A549 (cell line): Measurements from ENCODE around the gene YKT6. TPM values are rescaled to one million over a fixed set of nuclear protein-coding genes. Genes with fewer than 3 reads are reported as not detected.

ENCODE experiments used
- ATAC-seq, 2 experiments: fragments of 200-7000 bp in 1 of 2; fragments of >200 bp in 1 of 2; cut with Nextera tagmentation in 1 of 2; cut with Tn5 transposase in 1 of 2; 3 replicates each; pipeline versions ENCODE4 v1.8.0 to v1.9.1; 2018 to 2020; ENCODE audit warnings: mild to moderate bottlenecking in 1 of 2, moderate library complexity in 1 of 2
- CTCF ChIA-PET: fragments of 300-600 bp; sonication (Branson Sonifier 250); formaldehyde crosslinking; extraction: SDS; loops from one replicate; lab custom pipeline; 2021; ENCODE audit warnings: antibody characterized with exemption, inconsistent platforms; lab: Yijun Ruan, JAX
- POLR2A ChIA-PET: fragments of 350-600 bp; formaldehyde crosslinking; extraction: SDS; loops from one replicate; lab custom pipeline; 2021; ENCODE audit warnings: antibody characterized with exemption, inconsistent platforms; lab: Yijun Ruan, JAX
- DNase-seq, 2 experiments: peaks; one replicate each; pipeline versions ENCODE4 v3.0.0 to v3.0.0-alpha.2; 2011 to 2016; ENCODE audit warnings: low read depth in 1 of 2, low spot score in 1 of 2
- FAIRE-seq: peaks from 2 replicates; lab custom pipeline; 2011; peaks lifted over from hg19 to GRCh38; lab: Jason Lieb, UNC
- H3K27ac ChIP-seq, 2 experiments: fragments of >200 bp; sonication (Bioruptor Twin); formaldehyde crosslinking; 3 replicates each; pipeline ENCODE4 v1.5.1; 2016 to 2017
- H3K4me1 ChIP-seq: fragments of >200 bp; sonication (Bioruptor Twin); formaldehyde crosslinking; 3 replicates; pipeline ENCODE4 v1.6.1; 2016
- H3K4me2 ChIP-seq: fragments of >200 bp; sonication (Bioruptor Twin); formaldehyde crosslinking; 3 replicates; pipeline ENCODE4 v1.6.1; 2016
- H3K4me3 ChIP-seq: fragments of >200 bp; sonication (Bioruptor Twin); formaldehyde crosslinking; 3 replicates; pipeline ENCODE4 v1.5.1; 2016
- H3K9me3 ChIP-seq: fragments of >200 bp; sonication (Bioruptor Twin); formaldehyde crosslinking; 3 replicates; pipeline ENCODE4 v1.6.1; 2016
- ATOH8 ChIP-seq: fragments of 250-450 bp; sonication (Bioruptor Pico); IDR thresholded peaks from 2 replicates; pipeline ENCODE4 v1.5.0; 2020; ENCODE audit warnings: low read depth, mild to moderate bottlenecking, moderate library complexity
- ELK1 ChIP-seq: fragments of 150-350 bp; IDR thresholded peaks from 2 replicates; pipeline ENCODE4 v1.6.1; 2014; ENCODE audit warnings: low read depth, mild to moderate bottlenecking, low read length
- EP300 ChIP-seq, 2 experiments: fragments of >200 bp; sonication (Bioruptor Twin); formaldehyde crosslinking; IDR thresholded peaks; 2 replicates in 1 of 2; 3 replicates in 1 of 2; pipeline ENCODE4 v1.6.1; 2016 to 2017
- ESRRA ChIP-seq: fragments of 150-350 bp; IDR thresholded peaks from 2 replicates; pipeline ENCODE4 v1.6.1; 2014; ENCODE audit warnings: mild to moderate bottlenecking, low read length, borderline replicate concordance
- FOXS1 ChIP-seq: fragments of 250-450 bp; sonication (Bioruptor Pico); IDR thresholded peaks from 2 replicates; pipeline ENCODE4 v1.5.0; 2020; ENCODE audit warnings: mild to moderate bottlenecking, moderate library complexity
- HDAC2 ChIP-seq: fragments of 200-600 bp; sonication (generic); IDR thresholded peaks from 2 replicates; pipeline ENCODE4 v1.6.1; 2016
- HEYL ChIP-seq: fragments of 250-450 bp; sonication (Bioruptor Pico); IDR thresholded peaks from 2 replicates; pipeline ENCODE4 v1.8.0; 2021; ENCODE audit warnings: mild to moderate bottlenecking, moderate library complexity
- MAZ ChIP-seq: fragments of 150-350 bp; IDR thresholded peaks from 2 replicates; pipeline ENCODE4 v1.6.1; 2014; ENCODE audit warnings: antibody characterized with exemption, low read depth, low read length, borderline replicate concordance
- MYC ChIP-seq: IDR thresholded peaks from 2 replicates; pipeline ENCODE4 v1.6.1; 2012; ENCODE audit warnings: mild to moderate bottlenecking, inconsistent platforms, low read length, improper control_type of control experiment, borderline replicate concordance
- NFE2L2 ChIP-seq: fragments of 150-350 bp; conservative IDR thresholded peaks from 2 replicates; pipeline ENCODE4 v1.6.1; 2014; ENCODE audit warnings: low read length
- NPAS2 ChIP-seq: fragments of 250-450 bp; sonication (Bioruptor Pico); IDR thresholded peaks from 2 replicates; pipeline ENCODE4 v1.8.0; 2022; ENCODE audit warnings: mild to moderate bottlenecking, moderate library complexity, borderline replicate concordance
- NR3C1 ChIP-seq: fragments of >200 bp; sonication (Bioruptor Twin); formaldehyde crosslinking; IDR thresholded peaks from 3 replicates; pipeline ENCODE4 v1.6.1; 2017
- RARB ChIP-seq: fragments of 250-450 bp; sonication (Bioruptor Pico); IDR thresholded peaks from 2 replicates; pipeline ENCODE4 v1.8.0; 2021; ENCODE audit warnings: mild to moderate bottlenecking, moderate library complexity
- REST ChIP-seq: fragments of 200-600 bp; sonication (generic); IDR thresholded peaks from 2 replicates; pipeline ENCODE4 v1.6.1; 2016; ENCODE audit warnings: antibody characterized with exemption, mild to moderate bottlenecking, moderate library complexity
- TP53 ChIP-seq: fragments of 250-450 bp; sonication (Bioruptor Pico); IDR thresholded peaks from 2 replicates; pipeline ENCODE4 v1.5.0; 2021; ENCODE audit warnings: mild to moderate bottlenecking, moderate library complexity
- ZC3H11A ChIP-seq: fragments of 450-650 bp; IDR thresholded peaks from 2 replicates; pipeline ENCODE4 v1.6.1; 2014; ENCODE audit warnings: antibody characterized with exemption, mild to moderate bottlenecking
- ZNF302 ChIP-seq: fragments of 250-450 bp; sonication (Bioruptor Pico); IDR thresholded peaks from 2 replicates; pipeline ENCODE4 v1.9.0; 2021; ENCODE audit warnings: inconsistent platforms, mild to moderate bottlenecking, moderate library complexity
- WGBS: methylation state at CpG from one replicate; pipeline ENCODE4 v1.1.6; 2017; ENCODE audit errors: missing lambda C conversion rate; 5-methylcytosine and 5-hydroxymethylcytosine counted together
- polyA plus RNA-seq, 4 experiments: library from polyadenylated mRNA; depleted of rRNA in 3 of 4; stranded (reverse); fragments of >200 nt; fragmentation: RNase III in 1 of 4; extraction: RNeasy Plus Mini Kit Qiagen cat#74134 plus additional on column Dnase treatment in 1 of 4; gene quantifications; 2 replicates in 3 of 4; 3 replicates in 1 of 4; pipeline ENCODE4 v1.2.3, GENCODE V29; 2011 to 2017

The YKT6 gene
- polyA plus RNA-seq, 2 of the 4 experiments (the other 2 are of a cell fraction), result 113 to 130 TPM

GRCh38 chr7:44216521-44217222, 15.9 kb downstream of the YKT6 start:
- ChIA-PET POLR2A (no interaction called here), CTCF (interaction anchor here (1.1 to 2.4 kb wide), 4 partner anchors 16 to 920 kb away, joined by 3 to 10 read pairs (median 4); partner anchors contain the start of gene YKT6)
- 87% methylated on average over 11 of the region's 13 CpGs for WGBS
- H3K9me3 ChIP-seq, result no peaks in the 10 kb centered on the region
- H3K4me1 ChIP-seq, result no peaks in the 10 kb centered on the region
- ATAC-seq, result no peak; a peak in 1 of 6 replicates
- TF ChIP-seq ESRRA, result no peak
- no peak for TF ChIP-seq NPAS2 (CRISPR knock-in tag)
- TF ChIP-seq TP53 (CRISPR knock-in tag), result no peak
- TF ChIP-seq HEYL (CRISPR knock-in tag), result no peak
- TF ChIP-seq RARB, result no peak
- no peak for TF ChIP-seq ELK1
- TF ChIP-seq ATOH8 (CRISPR knock-in tag), result no peak
- TF ChIP-seq EP300 (IDR thresholded peaks at IDR 0.05), result no peak
- TF ChIP-seq NR3C1, result no peak
- H3K27ac ChIP-seq, result no peak overlapping the region
- FAIRE-seq, result no peak
- no peak overlapping the region for H3K4me3 ChIP-seq
- no peak overlapping the region for H3K4me2 ChIP-seq
- no peak for DNase-seq

- DNase-seq, result no peak
- CTCF ChIA-PET, result interaction anchor here (1.1 to 2.4 kb wide), 5 partner anchors 16 to 919 kb away, joined by 3 to 10 read pairs (median 3); partner anchors contain the start of gene YKT6
- no peak for FAIRE-seq
- Histone ChIP-seq H3K4me1 (no peaks in the 10 kb centered on the region), H3K4me2 (no peak overlapping the region), H3K4me3 (no peak overlapping the region), H3K27ac (no peak overlapping the region), H3K9me3 (no peaks in the 10 kb centered on the region)
- ATAC-seq, result no peak
- POLR2A ChIA-PET, result no interaction called here
- no peak for TF ChIP-seq EP300 (IDR thresholded peaks at IDR 0.05)
- TF ChIP-seq HDAC2, result no peak
- no peak for TF ChIP-seq MAZ
- TF ChIP-seq FOXS1 (CRISPR knock-in tag), result no peak
- TF ChIP-seq NFE2L2, result no peak
- no peak for TF ChIP-seq ZNF302 (CRISPR knock-in tag)
- TF ChIP-seq REST, result no peak
- WGBS, result 76% methylated on average over 19 of the region's 19 CpGs
Measured at GRCh38 chr7:44217223-44217714, 16.5 kb downstream of the YKT6 start.

GRCh38 chr7:44217852-44218402, 17.1 kb downstream of the YKT6 start:
- CTCF ChIA-PET, result interaction anchor here (1.1 to 2.4 kb wide), 7 partner anchors 17 to 347 kb away, joined by 3 to 12 read pairs (median 5); partner anchors contain the start of gene YKT6
- Histone ChIP-seq H3K9me3 (no peaks in the 10 kb centered on the region), H3K4me2 (no peak overlapping the region), H3K27ac (no peak overlapping the region), H3K4me1 (no peaks in the 10 kb centered on the region), H3K4me3 (no peak overlapping the region)
- POLR2A ChIA-PET, result no interaction called here
- TF ChIP-seq REST, result no peak
- TF ChIP-seq MYC, result no peak
- TF ChIP-seq ZC3H11A, result no peak
- TF ChIP-seq ZNF302 (CRISPR knock-in tag), result no peak
- no peak for TF ChIP-seq NPAS2 (CRISPR knock-in tag)
- 72% methylated on average over 16 of the region's 17 CpGs for WGBS
- DNase-seq (no peak), ATAC-seq (no peak), FAIRE-seq (no peak)
